ENCODE data around the gene ACTG1. TPM values are rescaled to one million over a fixed set of nuclear protein-coding genes. Genes with fewer than 3 reads are reported as not detected.

ACTG1 gene
- total and polyA plus RNA-seq, 2 of the 13 experiments (the other 11 are each of a cell fraction or from before 2014, with no cell fraction given), result 973 to 1,138 TPM

GRCh38 chr17:81514739-81515529 is 2.3 kb upstream of the ACTG1 start (continued):
- no peak for TF ChIP-seq HNF4G (IDR thresholded peaks at IDR 0.05; ENCODE audit: borderline replicate concordance, low read depth, low read length)
- TF ChIP-seq HNF4G (CRISPR knock-in tag; IDR thresholded peaks at IDR 0.05; ENCODE audit: borderline replicate concordance, low read depth), result 0 out of 2 replicates have a peak, but pooled peaks have one; percentile 23
- no peak for TF ChIP-seq ZNF256 (CRISPR knock-in tag; conservative IDR thresholded peaks at IDR 0.05)
- peak; percentile 54 for TF ChIP-seq ZEB1 (IDR thresholded peaks at IDR 0.05; ENCODE audit: insufficient replicate concordance, low read depth)
- TF ChIP-seq NFYC (CRISPR knock-in tag; IDR thresholded peaks at IDR 0.05), result no peak
- TF ChIP-seq E2F1 (CRISPR knock-in tag; IDR thresholded peaks at IDR 0.05), result no peak
- no peak for TF ChIP-seq SETDB1 (CRISPR knock-in tag; IDR thresholded peaks at IDR 0.05; ENCODE audit: borderline replicate concordance)
- TF ChIP-seq BORCS8-MEF2B (CRISPR knock-in tag; IDR thresholded peaks at IDR 0.05), result no peak
- TF ChIP-seq PRDM15 (CRISPR knock-in tag; IDR thresholded peaks at IDR 0.05), result peak; percentile 24; the same call in 1 of the 2 replicates
- TF ChIP-seq SAP130 (CRISPR knock-in tag; IDR thresholded peaks at IDR 0.05; ENCODE audit: low read depth), result peak; percentile 91
- TF ChIP-seq CENPBD1 (CRISPR knock-in tag; IDR thresholded peaks at IDR 0.05; ENCODE audit: borderline replicate concordance, low read depth), result no peak
- TF ChIP-seq ZNF614 (CRISPR knock-in tag; IDR thresholded peaks at IDR 0.05; ENCODE audit: borderline replicate concordance), result no peak
- peak; percentile 8; the same call in 1 of the 2 replicates for TF ChIP-seq BCL6 (CRISPR knock-in tag; IDR thresholded peaks at IDR 0.05)
- TF ChIP-seq ZSCAN25 (CRISPR knock-in tag; IDR thresholded peaks at IDR 0.05), result no peak
- no peak for TF ChIP-seq FOXP1 (IDR thresholded peaks at IDR 0.05)
- TF ChIP-seq FOXP1 (CRISPR knock-in tag; IDR thresholded peaks at IDR 0.05), result no peak
- 0 out of 2 replicates have a peak, but pooled peaks have one; percentile 14 for TF ChIP-seq HMG20B (CRISPR knock-in tag; conservative IDR thresholded peaks at IDR 0.05)
- TF ChIP-seq ZNF264 (CRISPR knock-in tag; IDR thresholded peaks at IDR 0.05), result no peak
- no peak; the same call in 1 of the 2 replicates for TF ChIP-seq EED (CRISPR knock-in tag; IDR thresholded peaks at IDR 0.05)
- TF ChIP-seq SP2 (CRISPR knock-in tag; IDR thresholded peaks at IDR 0.05), result no peak
- TF ChIP-seq ZNF572 (CRISPR knock-in tag; IDR thresholded peaks at IDR 0.05), result no peak
- no peak for TF ChIP-seq KDM4B (CRISPR knock-in tag; IDR thresholded peaks at IDR 0.05)
- TF ChIP-seq ATM (IDR thresholded peaks at IDR 0.05; ENCODE audit: borderline replicate concordance), result no peak
- no peak for TF ChIP-seq ZSCAN30 (CRISPR knock-in tag; IDR thresholded peaks at IDR 0.05)
